ENCODE data around the gene ZNF563.

Gene ZNF563

DNA sequence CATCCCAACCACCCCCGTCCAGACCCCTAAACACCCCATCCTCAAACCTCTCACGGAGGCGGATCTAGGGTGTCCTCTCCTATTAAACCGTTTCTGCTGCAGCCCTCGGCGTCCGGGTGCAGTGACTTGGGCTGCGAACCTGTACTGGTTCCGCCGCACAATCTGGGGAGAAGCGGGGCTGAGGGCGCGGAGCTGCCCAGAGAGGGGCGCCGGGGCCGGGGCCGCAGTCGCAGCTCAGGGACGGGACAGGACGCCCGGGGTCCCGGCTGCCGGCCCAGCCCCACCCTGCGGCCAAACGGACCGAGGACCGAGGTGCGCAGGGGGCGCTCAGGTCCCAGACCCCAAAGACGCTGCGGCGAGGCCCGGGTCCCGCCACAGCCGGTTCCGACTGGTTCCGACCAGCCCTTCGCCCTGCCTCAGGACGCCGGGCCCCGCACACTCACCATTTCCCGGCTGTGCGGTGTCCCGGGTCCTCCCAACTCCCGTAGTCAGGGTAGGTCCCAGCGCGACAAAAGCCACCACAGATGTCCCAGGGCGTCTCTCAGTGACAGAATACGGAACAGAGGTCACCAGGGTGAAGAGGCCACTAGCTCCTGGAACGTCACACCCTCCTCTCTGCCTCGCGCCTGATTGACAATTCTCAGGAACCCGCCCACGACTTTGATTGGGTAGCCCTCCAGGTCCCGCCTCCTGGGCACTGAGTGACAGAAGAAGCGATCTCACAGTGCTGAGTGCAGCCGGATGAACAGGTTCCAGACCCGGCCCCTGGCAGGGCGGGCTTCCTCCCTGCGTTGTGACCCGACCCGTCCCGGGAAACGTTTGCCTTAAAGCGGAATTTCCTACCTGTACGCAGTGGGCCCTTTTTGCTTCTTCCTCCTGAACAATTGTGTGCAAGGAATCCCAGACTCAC is 38.9 kb downstream of the ZNF563 start, which contains the start of gene ZNF44:
Gene ZNF44, minus strand, starts transcription at position 635 of the 910 bp plus-strand sequence. Its CDS starts 189 bp downstream, at position 446.
- peak; percentile 72 to 84 for DNase-seq

DNA sequence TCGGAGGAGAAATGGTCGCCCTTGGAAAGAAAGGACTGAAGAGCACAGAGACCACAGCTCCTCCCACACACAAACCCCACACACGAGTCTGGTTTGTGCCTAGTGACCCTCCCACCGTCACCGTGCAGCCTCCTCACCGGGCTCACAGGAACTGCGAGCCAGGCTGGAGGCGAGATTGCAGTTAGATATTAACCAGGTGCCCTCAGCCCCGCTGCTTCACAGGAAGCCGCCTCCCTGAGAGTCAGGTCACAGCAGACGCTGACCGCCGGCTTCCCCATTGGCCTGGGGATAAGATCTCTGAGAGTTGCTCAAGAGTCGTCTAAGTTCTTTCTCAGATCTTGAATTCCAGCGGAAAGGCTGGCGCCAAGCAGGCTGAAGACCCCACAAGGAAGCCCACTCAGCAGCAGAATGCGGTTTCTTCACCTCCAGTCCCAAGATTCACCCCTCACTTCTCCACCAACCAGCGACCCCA is 39.6 kb downstream of the ZNF563 start:
- DNase-seq, result no peak

DNA sequence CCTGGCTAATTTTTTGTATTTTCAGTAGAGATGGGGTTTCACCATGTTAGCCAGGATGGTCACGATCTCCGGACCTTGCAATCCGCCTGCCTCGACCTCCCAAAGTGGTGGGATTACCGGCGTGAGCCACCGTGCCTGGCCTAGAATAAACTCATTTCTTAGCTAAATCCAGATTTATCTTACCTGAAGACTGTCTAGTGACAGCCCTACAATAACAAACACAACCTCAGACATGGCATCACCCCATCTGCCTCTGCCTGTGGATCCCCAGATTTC is 43.7 kb downstream of the ZNF563 start:
- no peak for DNase-seq

DNA sequence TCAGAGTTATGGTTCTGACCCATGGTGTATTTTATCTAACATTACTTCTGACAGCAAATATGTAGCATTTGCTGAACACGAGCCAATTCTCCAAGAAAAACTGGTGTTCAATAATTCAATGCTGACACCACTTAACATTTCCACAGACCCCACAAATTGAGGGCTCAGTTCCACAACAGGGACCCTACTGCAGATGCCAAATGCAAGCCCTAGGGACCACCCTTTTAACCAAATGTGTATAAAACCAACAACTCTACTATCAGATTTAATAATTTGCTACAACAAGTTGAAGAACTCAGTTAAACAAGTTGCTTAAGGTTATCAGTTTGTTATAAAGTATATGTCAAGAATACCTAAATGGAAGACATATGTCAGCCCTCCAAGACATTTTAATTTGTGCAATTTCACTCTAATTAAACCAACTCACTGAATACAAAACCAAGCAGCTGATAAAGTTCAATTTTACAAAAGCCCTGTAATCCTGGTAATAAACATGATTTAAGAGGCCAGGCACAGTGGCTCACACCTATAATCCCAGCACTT is 45.4 kb downstream of the ZNF563 start:
- DNase-seq, result no peak

DNA sequence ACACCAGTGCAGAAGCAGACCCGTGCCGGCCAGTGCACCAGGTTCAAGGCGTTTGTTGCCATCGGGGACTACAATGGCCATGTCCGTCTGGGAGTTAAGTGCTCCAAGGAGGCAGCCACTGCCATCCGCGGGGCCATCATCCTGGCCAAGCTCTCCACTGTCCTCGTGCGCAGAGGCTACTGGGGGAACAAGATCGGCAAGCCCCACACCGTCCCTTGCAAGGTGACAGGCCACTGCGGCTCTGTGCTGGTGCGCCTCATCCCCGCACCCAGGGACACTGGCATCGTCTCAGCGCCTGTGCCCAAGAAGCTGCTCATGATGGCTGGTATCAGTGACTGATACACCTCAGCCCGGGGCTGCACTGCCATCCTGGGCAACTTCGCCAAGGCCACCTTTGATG is 48.8 kb downstream of the ZNF563 start:
- no peak for DNase-seq

DNA sequence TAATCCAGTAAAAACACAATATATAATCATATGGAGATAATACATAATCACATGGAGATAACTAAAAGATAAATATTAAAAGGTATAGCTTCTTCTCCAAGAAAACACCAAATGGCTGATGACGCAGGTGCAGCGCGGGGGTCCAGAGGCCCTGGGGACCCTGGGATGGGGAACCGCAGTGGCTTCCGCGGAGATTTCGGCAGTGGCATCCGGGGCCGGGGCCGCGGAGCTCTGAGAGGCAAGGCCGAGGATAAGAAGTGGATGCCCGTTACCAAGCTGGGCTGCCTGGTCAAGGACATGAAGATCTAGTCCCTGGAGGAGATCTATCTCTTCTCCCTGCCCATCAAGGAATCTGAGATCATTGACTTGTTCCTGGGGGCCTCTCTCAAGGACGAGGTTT is 49.2 kb downstream of the ZNF563 start:
- no peak for DNase-seq

DNA sequence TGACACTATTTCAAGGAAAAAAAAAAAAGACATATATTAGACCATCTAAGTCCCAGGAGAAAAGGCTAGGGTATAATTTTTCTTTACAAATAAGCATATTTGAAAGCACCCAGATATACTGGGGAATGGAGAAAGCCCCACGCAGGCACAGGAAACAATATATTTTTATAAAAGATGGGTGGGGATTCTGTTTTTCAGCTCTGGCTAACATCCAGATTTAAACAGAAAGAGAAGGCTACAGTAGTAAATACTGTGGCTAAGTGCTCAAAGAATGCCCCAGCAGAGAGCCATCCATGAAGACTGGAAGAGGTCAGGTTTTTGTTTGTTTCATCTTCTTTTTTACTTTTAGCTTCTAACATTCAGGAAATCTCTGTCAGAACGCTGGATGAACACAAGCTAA is 54.7 kb downstream of the ZNF563 start:
- no peak for DNase-seq

DNA sequence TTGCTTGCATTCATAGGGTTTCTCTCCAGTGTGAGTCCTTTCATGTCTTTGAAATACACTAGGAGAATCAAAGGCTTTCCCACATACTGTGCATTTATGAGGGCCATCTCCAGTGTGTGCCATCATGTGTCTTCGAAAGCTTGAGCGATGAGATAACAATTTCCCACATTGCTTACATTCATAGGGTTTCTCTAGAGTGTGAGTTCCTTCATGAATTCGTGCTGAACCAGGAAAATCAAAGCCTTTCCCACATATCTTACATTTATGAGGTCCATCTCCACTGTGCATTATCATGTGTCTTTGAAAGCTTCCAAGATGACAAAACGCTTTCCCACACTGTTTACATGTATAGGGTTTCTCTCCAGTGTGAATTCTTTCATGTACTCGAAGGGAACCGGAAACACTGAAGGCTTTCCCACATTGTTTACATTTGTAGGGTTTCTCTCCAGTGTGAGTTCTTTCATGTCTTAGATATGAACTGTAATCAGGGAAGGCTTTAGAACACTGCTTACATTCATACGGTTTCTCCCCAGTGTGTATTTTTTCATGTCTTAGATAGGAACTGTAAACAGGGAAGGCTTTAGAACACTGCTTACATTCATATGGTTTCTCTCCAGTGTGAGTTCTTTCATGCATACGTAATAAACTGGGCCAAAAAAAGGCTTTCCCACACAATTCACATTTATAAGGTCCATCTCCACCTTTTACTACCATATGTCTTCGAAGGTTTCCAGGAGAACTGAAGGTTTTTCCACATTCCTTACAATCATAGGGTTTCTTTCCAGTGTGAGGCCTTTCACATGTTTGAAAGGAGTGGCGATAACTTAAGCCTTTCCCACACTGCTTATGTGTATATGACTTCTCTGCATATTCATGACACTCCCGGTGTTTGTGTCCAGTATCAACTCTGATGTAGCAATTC is 60.2 kb downstream of the ZNF563 start:
- DNase-seq, result no peak

DNA sequence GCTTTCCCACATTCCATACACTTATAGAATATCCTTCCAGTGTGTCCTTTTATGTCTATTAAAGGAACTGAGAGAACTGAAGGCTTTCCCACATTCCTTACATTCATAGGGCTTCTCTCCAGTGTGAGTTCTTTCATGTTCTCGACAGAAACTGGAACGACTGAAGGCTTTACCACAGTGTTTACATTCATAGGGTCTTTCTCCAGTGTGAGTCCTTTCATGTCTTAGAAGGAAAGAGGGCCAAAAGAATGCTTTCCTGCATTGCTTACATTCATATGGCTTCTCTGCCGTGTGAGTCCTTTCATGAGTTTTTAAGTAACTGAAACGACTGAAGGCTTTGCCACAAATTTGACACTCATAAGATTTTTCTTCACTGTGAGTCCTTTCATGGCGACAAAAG is 61.0 kb downstream of the ZNF563 start:
- no peak for DNase-seq

DNA sequence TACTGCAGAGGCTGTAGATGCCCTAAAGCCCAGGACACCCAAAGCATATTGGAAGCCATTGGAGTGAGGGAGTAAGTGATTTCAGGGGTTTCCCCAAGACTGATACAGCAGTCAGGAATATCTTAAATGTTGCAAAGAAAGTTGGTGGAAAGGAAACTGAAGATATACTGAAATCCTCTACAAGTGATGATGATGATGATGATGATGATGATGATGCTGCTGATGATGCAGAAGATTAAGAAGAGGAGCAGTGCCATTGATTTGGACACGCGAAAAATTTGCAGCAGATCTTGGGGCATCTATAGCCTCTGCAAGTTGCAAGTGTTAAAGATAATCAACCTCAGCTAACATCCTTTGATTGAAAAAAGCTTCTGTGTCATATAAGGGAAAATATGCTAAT is 62.6 kb downstream of the ZNF563 start:
- DNase-seq, result no peak
